BLaER1 treated with 17β-estradiol and CSF1 and Interleukin-3, amounts not matched to agents 10 nM and 100 nM (cell line): ENCODE measurements around the gene LOXL3.

Experiments used
- H3K27ac ChIP-seq, 11 experiments: shearing (Covaris generic); formaldehyde crosslinking; 2 replicates each; pipeline ENCODE4 v1.8.1; 2022
- H3K27me3 ChIP-seq, 11 experiments: shearing (Covaris generic); formaldehyde crosslinking; 2 replicates each; pipeline ENCODE4 v1.8.1; 2022
- H3K36me3 ChIP-seq, 11 experiments: shearing (Covaris generic); formaldehyde crosslinking; 2 replicates each; pipeline ENCODE4 v1.8.1; 2022
- H3K4me1 ChIP-seq, 10 experiments: shearing (Covaris generic); formaldehyde crosslinking; 2 replicates each; pipeline ENCODE4 v1.8.1; 2022
- H3K4me2 ChIP-seq, 11 experiments: shearing (Covaris generic); formaldehyde crosslinking; 2 replicates each; pipeline ENCODE4 v1.8.1; 2022
- H3K4me3 ChIP-seq, 10 experiments: shearing (Covaris generic); formaldehyde crosslinking; 2 replicates each; pipeline ENCODE4 v1.8.1; 2022
- H3K9ac ChIP-seq, 11 experiments: shearing (Covaris generic); formaldehyde crosslinking; 2 replicates each; pipeline ENCODE4 v1.8.1; 2022
- H3K9me3 ChIP-seq, 11 experiments: shearing (Covaris generic); formaldehyde crosslinking; replicated peaks in 1 of 11; 2 replicates each; pipeline ENCODE4 v1.8.1; 2022
- H4K20me1 ChIP-seq, 11 experiments: shearing (Covaris generic); formaldehyde crosslinking; 2 replicates each; pipeline ENCODE4 v1.8.1; 2022
- Cebpa-rat ChIP-seq, 11 experiments: shearing (Covaris generic); IDR thresholded peaks; 2 replicates each; pipeline ENCODE4 v1.8.1; 2022

LOXL3 gene

DNA sequence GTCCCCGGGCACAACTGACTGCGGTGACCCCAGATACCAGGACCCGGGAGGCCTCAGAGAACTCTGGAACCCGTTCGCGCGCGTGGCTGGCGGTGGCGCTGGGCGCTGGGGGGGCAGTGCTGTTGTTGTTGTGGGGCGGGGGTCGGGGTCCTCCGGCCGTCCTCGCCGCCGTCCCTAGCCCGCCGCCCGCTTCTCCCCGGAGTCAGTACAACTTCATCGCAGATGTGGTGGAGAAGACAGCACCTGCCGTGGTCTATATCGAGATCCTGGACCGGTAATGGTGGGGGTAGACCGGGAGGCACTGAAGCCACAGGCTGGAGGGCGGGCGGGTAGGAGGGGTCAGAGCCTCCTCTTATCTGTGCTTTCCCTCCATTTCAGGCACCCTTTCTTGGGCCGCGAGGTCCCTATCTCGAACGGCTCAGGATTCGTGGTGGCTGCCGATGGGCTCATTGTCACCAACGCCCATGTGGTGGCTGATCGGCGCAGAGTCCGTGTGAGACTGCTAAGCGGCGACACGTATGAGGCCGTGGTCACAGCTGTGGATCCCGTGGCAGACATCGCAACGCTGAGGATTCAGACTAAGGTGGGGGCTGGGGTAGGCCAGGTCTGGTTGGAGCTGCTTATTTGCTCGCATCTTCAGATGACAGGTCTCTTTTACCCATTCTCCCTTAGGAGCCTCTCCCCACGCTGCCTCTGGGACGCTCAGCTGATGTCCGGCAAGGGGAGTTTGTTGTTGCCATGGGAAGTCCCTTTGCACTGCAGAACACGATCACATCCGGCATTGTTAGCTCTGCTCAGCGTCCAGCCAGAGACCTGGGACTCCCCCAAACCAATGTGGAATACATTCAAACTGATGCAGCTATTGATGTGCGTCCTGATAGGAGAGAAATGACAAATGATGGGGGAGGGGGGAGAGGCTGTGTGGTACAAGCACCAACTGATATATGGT lies 23.2 kb downstream of the LOXL3 start:
- Histone ChIP-seq H3K36me3 (peaks cover 45 to 56% (median 49%) of the 10 kb centered on the region in 11 experiments), H3K4me3 (peak overlapping the region; percentile 81 to 94 (median 86)), H3K9me3 (0 out of 22 replicates have a peak, but pooled peaks cover 0 to 6% (median 0%) of the 10 kb centered on the region in 11 experiments), H3K9ac (peak overlapping the region; percentile 88 to 99 (median 97)), H3K27me3 (no peaks in the 10 kb centered on the region), H3K4me1 (peaks cover 26 to 54% (median 49%) of the 10 kb centered on the region in 10 experiments), H4K20me1 (peaks cover 0 to 27% (median 16%) of the 10 kb centered on the region in 11 experiments; a peak in 10 of 22 replicates), H3K27ac (peak overlapping the region; percentile 60 to 99 (median 97); a peak in 21 of 22 replicates), H3K4me2 (peak overlapping the region; percentile 90 to 99 (median 97))
- no peak for TF ChIP-seq Cebpa-rat (IDR thresholded peaks at IDR 0.05)

DNA sequence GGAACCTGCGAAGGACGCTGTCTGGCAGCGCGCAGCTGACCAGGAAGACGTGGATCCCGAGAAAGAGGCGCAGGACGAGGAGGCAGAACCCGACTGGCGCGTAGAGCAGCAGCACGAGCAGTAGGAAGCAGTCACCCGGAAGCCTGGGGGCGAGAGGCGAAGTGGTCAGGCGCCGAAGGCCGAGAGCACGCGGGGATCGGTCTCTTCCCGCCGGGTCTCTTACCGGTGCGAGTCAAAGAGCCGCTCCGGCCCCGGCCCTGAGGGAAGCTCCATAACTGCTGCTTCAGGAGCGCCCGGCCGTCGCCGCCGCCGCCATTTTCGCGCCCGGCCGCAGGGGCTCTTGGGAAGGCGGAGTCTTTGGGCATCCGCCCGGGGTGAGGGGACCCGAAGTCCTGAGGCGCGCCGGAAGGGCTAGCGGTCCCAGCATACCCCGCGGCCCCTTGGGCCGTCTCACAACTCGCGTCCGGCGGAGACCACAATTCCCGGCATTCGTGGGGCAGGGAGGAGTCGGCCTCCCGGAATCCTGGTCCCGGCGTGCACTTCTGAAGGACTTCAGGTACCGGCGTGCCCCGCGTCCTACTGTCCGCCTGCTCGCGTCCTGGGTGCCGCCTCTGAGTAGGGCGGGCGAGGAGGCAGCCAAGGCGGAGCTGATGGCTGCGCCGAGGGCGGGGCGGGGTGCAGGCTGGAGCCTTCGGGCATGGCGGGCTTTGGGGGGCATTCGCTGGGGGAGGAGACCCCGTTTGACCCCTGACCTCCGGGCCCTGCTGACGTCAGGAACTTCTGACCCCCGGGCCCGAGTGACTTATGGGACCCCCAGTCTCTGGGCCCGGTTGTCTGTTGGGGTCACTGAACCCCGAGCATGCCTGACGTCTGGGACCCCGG lies 24.1 kb downstream of the LOXL3 start, which contains the start of the genes AUP1 and HTRA2:
Gene AUP1, minus strand, starts transcription at position 350 of the 882 bp plus-strand sequence. Its CDS starts 77 bp downstream, at position 273.
Gene HTRA2, plus strand, starts transcription at position 577 of the 882 bp plus-strand sequence. Its CDS starts 74 bp downstream, at position 651.
- Histone ChIP-seq H3K27me3 (no peaks in the 10 kb centered on the region), H3K9ac (peak within 1 kb of the TSS; percentile 88 to 99 (median 97)), H3K4me3 (peak within 1 kb of the TSS; percentile 81 to 94 (median 86)), H3K9me3 (0 out of 22 replicates have a peak, but pooled peaks cover 0 to 6% (median 0%) of the 10 kb centered on the region in 11 experiments), H4K20me1 (peaks cover 0 to 27% (median 16%) of the 10 kb centered on the region in 11 experiments; a peak in 10 of 22 replicates), H3K4me2 (peak within 1 kb of the TSS; percentile 94 to 99 (median 98)), H3K36me3 (peaks cover 47 to 61% (median 52%) of the 10 kb centered on the region in 11 experiments), H3K4me1 (peaks cover 26 to 55% (median 49%) of the 10 kb centered on the region in 10 experiments), H3K27ac (peak within 1 kb of the TSS; percentile 91 to 99 (median 97))
- TF ChIP-seq Cebpa-rat (IDR thresholded peaks at IDR 0.05): no peak

DNA sequence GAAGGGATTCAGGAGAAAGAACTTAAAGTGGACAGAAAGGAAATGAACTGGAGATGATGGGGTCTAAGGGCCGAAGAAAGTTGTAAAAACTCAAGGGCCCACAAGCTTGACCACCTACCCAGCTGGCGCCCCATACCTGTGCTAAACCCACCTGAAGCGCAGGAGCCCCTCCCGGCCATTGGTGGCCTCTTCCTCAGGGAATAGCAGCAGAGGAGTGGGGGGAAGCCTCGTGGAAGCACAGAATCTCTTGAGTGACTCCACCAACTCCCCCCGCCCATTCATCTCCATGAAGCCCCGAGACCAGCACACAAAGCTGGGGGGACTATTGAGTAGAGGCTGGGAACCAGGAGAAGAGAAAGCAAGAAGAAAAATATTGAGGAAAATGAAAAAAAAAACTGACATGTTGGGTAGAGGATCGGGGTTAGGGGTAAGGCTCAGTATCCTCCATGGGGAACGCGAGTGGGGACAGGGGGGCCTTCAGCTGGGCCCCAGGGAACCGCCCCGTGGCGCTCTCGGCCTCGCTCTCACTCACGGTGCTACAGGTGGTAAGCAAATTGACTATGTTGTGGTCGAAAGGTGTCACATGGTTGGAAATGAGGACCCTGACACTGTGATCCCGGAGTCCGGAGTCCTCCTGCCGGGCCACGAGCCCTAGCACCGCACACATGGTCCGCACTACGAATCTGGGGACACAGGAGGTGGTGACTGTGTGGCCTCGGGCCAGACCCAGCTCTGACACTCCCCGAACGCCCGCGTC lies 25.0 kb downstream of the LOXL3 start:
- peaks cover 0 to 27% (median 16%) of the 10 kb centered on the region in 11 experiments; a peak in 10 of 22 replicates for H4K20me1 ChIP-seq
- peak overlapping the region; percentile 93 to 99 (median 98) for H3K4me2 ChIP-seq
- H3K27ac ChIP-seq: peak overlapping the region; percentile 91 to 99 (median 97)
- H3K4me1 ChIP-seq: peaks cover 26 to 54% (median 49%) of the 10 kb centered on the region in 10 experiments
- no peak for TF ChIP-seq Cebpa-rat (IDR thresholded peaks at IDR 0.05)
- H3K27me3 ChIP-seq: no peaks in the 10 kb centered on the region
- 0 out of 22 replicates have a peak, but pooled peaks cover 0 to 6% (median 0%) of the 10 kb centered on the region in 11 experiments for H3K9me3 ChIP-seq
- peak overlapping the region; percentile 81 to 94 (median 86) for H3K4me3 ChIP-seq
- H3K36me3 ChIP-seq: peaks cover 39 to 56% (median 48%) of the 10 kb centered on the region in 11 experiments
- H3K9ac ChIP-seq: peak overlapping the region; percentile 88 to 99 (median 97)

DNA sequence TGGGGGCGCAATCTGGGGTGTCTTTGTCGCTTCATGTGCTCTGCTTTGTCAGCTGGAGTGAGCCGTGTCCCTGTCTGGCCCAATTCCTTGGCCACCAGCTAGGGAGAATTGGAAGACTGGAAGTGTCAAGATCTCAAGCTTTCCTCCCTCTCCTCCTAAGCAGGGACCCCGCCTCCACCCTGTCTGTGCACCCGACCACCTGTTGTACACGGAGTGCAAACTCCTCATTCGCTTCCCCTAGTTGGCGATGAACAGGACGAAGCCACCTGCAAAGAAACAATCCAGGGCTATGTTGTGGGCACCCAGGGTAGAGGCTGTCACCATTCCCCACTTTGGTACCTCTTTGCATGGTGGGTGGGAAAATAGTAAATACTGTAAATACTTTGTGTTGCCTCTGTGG lies 26.0 kb downstream of the LOXL3 start:
- Histone ChIP-seq H3K27me3 (peaks cover 0 to 4% (median 0%) of the 10 kb centered on the region in 11 experiments; a peak in 1 of 22 replicates), H3K4me3 (peak overlapping the region; percentile 81 to 94 (median 86); a peak in 15 of 20 replicates), H3K4me1 (peaks cover 26 to 54% (median 49%) of the 10 kb centered on the region in 10 experiments), H3K4me2 (peak overlapping the region; percentile 93 to 99 (median 98)), H3K36me3 (peaks cover 29 to 45% (median 38%) of the 10 kb centered on the region in 11 experiments), H3K9me3 (0 out of 22 replicates have a peak, but pooled peaks cover 0 to 6% (median 0%) of the 10 kb centered on the region in 11 experiments), H3K9ac (peak overlapping the region in 8 of 11 experiments; percentile 94 to 99 (median 97); a peak in 9 of 22 replicates), H4K20me1 (peaks cover 0 to 26% (median 14%) of the 10 kb centered on the region in 11 experiments; a peak in 10 of 22 replicates), H3K27ac (peak overlapping the region in 1 of 11 experiments; percentile 59; a peak in 1 of 22 replicates)
- no peak for TF ChIP-seq Cebpa-rat (IDR thresholded peaks at IDR 0.05)

DNA sequence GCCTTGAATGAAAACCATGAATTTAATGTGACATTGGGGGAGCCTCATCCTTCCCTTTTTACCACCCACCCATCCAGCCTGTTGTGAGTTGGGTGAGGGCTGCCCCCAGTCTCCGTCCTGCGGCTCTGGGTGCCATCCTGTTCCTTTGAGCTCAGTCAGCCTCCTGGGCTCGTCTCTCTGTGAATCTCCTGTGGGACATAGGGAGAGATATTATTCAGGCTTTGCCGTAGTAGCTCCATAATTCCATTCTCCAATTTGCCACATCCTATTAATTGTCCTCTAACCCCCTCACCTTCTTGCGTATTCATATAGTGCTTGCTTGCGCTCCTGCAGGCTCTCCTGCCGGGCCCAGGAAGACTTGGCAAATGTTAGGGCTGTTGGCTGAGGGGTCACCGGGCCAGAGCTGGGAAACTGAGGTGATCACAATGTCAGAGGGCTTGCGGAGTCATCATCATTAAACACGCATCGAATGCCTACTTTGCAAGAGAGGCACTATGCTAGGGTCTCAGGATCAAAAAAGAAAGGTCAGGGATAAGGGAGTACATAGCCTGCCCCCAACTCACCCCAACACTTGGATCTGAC lies 27.0 kb downstream of the LOXL3 start:
- Histone ChIP-seq H4K20me1 (peaks cover 0 to 22% (median 11%) of the 10 kb centered on the region in 11 experiments; a peak in 10 of 22 replicates), H3K36me3 (peaks cover 24 to 38% (median 34%) of the 10 kb centered on the region in 11 experiments), H3K4me2 (peak overlapping the region in 9 of 11 experiments; percentile 18 to 99 (median 97); a peak in 16 of 22 replicates), H3K9me3 (0 out of 22 replicates have a peak, but pooled peaks cover 0 to 6% (median 0%) of the 10 kb centered on the region in 11 experiments), H3K9ac (peak overlapping the region in 2 of 11 experiments; percentile 4 to 9; a peak in 3 of 22 replicates), H3K4me1 (peaks cover 19 to 48% (median 42%) of the 10 kb centered on the region in 10 experiments), H3K27me3 (peaks cover 0 to 9% (median 0%) of the 10 kb centered on the region in 11 experiments; a peak in 5 of 22 replicates), H3K4me3 (peak overlapping the region in 2 of 10 experiments; percentile 48 to 90; a peak in 4 of 20 replicates), H3K27ac (peak overlapping the region in 6 of 11 experiments; percentile 28 to 63 (median 48); a peak in 12 of 22 replicates)
- TF ChIP-seq Cebpa-rat (IDR thresholded peaks at IDR 0.05): no peak

DNA sequence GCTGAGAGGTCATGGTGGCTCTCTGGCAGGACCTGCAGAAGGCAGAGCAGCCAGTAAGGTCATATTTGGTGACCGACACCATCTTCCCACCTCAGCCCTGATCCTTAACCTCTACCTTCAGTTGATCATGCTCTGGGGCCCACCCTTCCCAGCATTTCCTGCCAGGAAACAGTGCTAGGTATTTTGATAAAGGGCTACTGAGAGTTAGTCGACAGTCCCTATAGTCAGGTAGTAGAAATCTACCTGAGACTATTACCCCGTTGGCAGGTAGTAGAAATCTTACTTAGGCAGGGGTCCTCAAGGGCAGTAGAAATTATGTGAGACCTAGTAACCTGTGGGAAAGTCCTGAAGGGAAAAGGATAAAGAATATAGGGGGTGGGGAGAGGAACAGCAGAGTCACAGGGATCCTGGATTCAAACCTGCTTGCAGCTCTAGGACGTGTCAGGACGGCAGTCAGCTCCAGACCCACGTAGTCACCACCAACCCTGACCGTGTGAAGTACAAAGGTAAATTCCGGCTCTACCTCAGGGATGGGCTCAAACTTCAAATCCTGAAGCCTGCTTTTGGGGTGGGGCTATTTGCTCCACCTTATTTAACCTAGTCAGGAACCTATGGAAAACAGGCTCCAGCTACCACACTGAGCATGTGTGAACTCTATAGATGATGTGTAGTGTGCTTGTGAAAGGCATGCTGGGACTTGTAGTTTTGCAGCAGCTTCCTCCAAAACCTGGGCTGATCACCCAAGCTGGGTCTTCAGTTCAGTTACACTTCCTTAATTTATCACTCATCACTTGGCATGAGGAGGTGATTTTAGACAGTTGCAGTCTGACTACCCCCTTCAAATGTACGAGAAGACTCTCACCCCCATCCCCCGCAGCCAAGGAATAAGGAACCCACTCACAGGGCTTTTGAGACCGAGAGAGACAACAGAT lies 27.8 kb downstream of the LOXL3 start, which contains the start of gene DQX1:
Gene DQX1, minus strand, starts transcription at position 515 of the 932 bp plus-strand sequence. Its CDS starts 502 bp downstream, at position 13.
- peaks cover 0 to 10% (median 2%) of the 10 kb centered on the region in 11 experiments; a peak in 6 of 22 replicates for H3K27me3 ChIP-seq
- H4K20me1 ChIP-seq: peaks cover 0 to 22% (median 11%) of the 10 kb centered on the region in 11 experiments; a peak in 10 of 22 replicates
- H3K36me3 ChIP-seq: peaks cover 24 to 38% (median 34%) of the 10 kb centered on the region in 11 experiments
- H3K9ac ChIP-seq: peak within 1 kb of the TSS in 2 of 11 experiments; percentile 4 to 9; a peak in 3 of 22 replicates
- H3K4me2 ChIP-seq: peak within 1 kb of the TSS in 9 of 11 experiments; percentile 18 to 99 (median 97); a peak in 17 of 22 replicates
- H3K9me3 ChIP-seq: 0 out of 22 replicates have a peak, but pooled peaks cover 0 to 6% (median 0%) of the 10 kb centered on the region in 11 experiments
- no peak for TF ChIP-seq Cebpa-rat (IDR thresholded peaks at IDR 0.05)
- peaks cover 12 to 40% (median 34%) of the 10 kb centered on the region in 10 experiments for H3K4me1 ChIP-seq
- peak within 1 kb of the TSS in 3 of 10 experiments; percentile 17 to 90 (median 48); a peak in 5 of 20 replicates for H3K4me3 ChIP-seq
- peak within 1 kb of the TSS in 6 of 11 experiments; percentile 28 to 63 (median 48); a peak in 12 of 22 replicates for H3K27ac ChIP-seq
